BE2C (cell line): ENCODE data around the gene CDC45.
A peak's percentile ranks its signal among the peaks of the same experiment; 100 is the strongest.

Experiments used
- DNase-seq: peaks from one replicate; pipeline ENCODE4 v3.0.0-alpha.2; 2020
- H3K27me3 ChIP-seq: fragments of 250-450 bp; sonication (Bioruptor Pico); 2 replicates; pipeline ENCODE4 v1.5.1; 2020; ENCODE audit warnings: mild to moderate bottlenecking
- H3K36me3 ChIP-seq: fragments of 250-450 bp; sonication (Bioruptor Pico); 2 replicates; pipeline ENCODE4 v1.5.1; 2020; ENCODE audit warnings: mild to moderate bottlenecking
- H3K4me1 ChIP-seq: fragments of 250-450 bp; sonication (Bioruptor Pico); 2 replicates; pipeline ENCODE4 v1.5.1; 2020
- H3K4me3 ChIP-seq: 2 replicates; pipeline ENCODE4 v1.5.1; 2011; ENCODE audit warnings: low read depth, low read length
- H3K9me3 ChIP-seq: fragments of 250-450 bp; sonication (Bioruptor Pico); 2 replicates; pipeline ENCODE4 v1.5.1; 2020
- TF ChIP-seq, protein P1 (sequence below): IDR thresholded peaks from 2 replicates; pipeline ENCODE4 v1.5.1; 2012; ENCODE audit warnings: mild to moderate bottlenecking, low read depth, low read length

CDC45 gene

DNA sequence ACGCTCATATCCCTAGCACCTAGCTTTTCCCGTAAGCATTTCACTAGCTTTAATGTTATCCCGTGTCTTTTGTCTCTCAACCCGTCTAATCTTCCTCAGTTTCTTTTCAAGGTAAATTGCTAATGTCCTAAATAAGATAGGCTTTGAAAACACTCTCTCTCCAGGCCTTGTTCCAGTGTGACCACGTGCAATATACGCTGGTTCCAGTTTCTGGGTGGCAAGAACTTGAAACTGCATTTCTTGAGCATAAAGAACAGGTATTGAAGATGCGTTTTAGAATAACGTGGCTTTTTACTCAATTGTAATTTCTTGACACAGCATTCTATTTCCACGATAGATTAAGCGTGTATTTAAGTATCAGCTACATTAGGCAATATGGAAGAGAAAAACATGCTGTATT is 1.1 kb downstream of the CDC45 start:
- no peaks in the 10 kb centered on the region for H3K27me3 ChIP-seq
- no peaks in the 10 kb centered on the region for H3K4me1 ChIP-seq
- H3K36me3 ChIP-seq = peaks cover 34% of the 10 kb centered on the region
- no peaks in the 10 kb centered on the region for H3K9me3 ChIP-seq
- peak overlapping the region; percentile 82 for H3K4me3 ChIP-seq
- DNase-seq = no peak
- TF ChIP-seq, protein P1, sequence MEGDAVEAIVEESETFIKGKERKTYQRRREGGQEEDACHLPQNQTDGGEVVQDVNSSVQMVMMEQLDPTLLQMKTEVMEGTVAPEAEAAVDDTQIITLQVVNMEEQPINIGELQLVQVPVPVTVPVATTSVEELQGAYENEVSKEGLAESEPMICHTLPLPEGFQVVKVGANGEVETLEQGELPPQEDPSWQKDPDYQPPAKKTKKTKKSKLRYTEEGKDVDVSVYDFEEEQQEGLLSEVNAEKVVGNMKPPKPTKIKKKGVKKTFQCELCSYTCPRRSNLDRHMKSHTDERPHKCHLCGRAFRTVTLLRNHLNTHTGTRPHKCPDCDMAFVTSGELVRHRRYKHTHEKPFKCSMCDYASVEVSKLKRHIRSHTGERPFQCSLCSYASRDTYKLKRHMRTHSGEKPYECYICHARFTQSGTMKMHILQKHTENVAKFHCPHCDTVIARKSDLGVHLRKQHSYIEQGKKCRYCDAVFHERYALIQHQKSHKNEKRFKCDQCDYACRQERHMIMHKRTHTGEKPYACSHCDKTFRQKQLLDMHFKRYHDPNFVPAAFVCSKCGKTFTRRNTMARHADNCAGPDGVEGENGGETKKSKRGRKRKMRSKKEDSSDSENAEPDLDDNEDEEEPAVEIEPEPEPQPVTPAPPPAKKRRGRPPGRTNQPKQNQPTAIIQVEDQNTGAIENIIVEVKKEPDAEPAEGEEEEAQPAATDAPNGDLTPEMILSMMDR = no peak

DNA sequence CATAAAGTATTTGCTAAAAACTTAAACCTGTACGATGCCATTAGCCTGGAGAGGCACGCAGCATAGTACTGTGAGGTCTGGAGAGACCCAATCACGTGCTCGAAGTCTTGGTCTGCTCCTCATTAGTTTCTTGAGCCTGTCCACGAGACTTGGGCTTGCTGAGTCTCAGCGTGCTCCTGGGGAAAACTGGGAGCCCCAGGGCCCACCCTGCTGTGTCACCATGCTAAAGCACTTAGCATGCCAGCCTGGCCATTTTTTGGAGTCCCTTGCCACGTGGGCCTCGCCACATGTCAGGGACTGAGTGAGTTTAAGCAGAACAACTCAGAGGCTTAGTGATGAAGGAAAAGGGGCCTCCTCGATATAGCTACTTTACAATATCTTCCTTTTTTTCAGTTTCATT is 2.6 kb downstream of the CDC45 start:
- Histone ChIP-seq H3K9me3 (no peaks in the 10 kb centered on the region), H3K27me3 (no peaks in the 10 kb centered on the region), H3K4me1 (no peaks in the 10 kb centered on the region), H3K4me3 (no peak overlapping the region), H3K36me3 (peaks cover 43% of the 10 kb centered on the region)
- TF ChIP-seq, protein P1 = no peak
- no peak for DNase-seq

DNA sequence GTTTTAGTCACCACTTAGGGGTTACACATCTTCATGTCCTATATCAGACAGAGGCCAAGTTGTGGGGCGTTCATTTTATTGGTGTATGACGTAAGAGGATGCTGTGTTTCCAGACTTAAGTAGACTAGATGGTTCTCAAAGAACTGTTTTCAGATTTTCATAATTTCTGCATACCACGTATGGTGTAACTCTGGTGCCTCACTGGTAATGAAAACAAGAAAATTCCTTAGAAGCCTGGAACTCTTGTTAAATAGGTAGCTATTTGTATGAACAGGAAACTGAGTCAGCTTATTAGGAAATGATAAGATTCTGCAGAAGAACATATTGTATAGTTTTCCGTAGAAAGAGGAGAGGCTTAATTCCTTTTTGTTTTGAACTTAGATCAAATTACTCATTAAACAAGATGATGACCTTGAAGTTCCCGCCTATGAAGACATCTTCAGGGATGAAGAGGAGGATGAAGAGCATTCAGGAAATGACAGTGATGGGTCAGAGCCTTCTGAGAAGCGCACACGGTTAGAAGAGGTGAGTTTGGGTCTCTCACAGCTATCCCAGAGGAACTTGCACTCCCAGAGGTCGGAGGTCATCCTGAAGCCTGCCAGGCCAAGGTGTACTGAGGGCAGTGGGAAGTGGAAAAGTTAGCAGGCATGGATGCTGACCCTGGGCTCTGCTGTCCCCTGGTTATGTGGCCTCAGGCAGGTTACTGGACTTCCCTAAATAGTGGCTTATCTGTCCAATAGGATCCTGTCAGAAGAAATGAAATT is 3.9 kb downstream of the CDC45 start:
- H3K4me1 ChIP-seq = no peaks in the 10 kb centered on the region
- peaks cover 47% of the 10 kb centered on the region for H3K36me3 ChIP-seq
- TF ChIP-seq, protein P1 = no peak
- no peak overlapping the region for H3K4me3 ChIP-seq
- no peaks in the 10 kb centered on the region for H3K27me3 ChIP-seq
- no peak for DNase-seq
- H3K9me3 ChIP-seq = no peaks in the 10 kb centered on the region

DNA sequence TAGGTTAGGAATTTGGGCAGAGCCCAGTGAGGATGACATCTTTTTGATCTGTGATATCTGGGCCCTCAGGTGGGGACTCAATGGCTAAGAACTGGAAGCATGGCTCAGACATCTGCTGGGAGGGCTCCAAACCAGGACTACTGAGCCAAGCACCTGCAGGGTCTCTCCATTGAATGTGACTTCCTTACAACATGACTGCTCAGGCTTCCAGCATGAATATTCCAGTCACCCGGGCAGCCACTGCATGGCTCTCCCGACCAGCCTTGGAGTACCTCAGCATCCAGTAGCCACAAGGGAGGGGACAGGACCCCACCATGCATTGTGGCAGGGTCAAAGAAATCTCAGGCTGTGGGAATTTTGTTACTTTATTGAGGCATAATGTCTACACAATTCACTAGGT is 8.6 kb downstream of the CDC45 start:
- peaks cover 5% of the 10 kb centered on the region; the same call in 1 of the 2 replicates for H3K4me1 ChIP-seq
- TF ChIP-seq, protein P1 = no peak
- H3K4me3 ChIP-seq = no peak overlapping the region
- peaks cover 52% of the 10 kb centered on the region for H3K36me3 ChIP-seq
- H3K9me3 ChIP-seq = no peaks in the 10 kb centered on the region
- DNase-seq = no peak
- no peaks in the 10 kb centered on the region for H3K27me3 ChIP-seq

DNA sequence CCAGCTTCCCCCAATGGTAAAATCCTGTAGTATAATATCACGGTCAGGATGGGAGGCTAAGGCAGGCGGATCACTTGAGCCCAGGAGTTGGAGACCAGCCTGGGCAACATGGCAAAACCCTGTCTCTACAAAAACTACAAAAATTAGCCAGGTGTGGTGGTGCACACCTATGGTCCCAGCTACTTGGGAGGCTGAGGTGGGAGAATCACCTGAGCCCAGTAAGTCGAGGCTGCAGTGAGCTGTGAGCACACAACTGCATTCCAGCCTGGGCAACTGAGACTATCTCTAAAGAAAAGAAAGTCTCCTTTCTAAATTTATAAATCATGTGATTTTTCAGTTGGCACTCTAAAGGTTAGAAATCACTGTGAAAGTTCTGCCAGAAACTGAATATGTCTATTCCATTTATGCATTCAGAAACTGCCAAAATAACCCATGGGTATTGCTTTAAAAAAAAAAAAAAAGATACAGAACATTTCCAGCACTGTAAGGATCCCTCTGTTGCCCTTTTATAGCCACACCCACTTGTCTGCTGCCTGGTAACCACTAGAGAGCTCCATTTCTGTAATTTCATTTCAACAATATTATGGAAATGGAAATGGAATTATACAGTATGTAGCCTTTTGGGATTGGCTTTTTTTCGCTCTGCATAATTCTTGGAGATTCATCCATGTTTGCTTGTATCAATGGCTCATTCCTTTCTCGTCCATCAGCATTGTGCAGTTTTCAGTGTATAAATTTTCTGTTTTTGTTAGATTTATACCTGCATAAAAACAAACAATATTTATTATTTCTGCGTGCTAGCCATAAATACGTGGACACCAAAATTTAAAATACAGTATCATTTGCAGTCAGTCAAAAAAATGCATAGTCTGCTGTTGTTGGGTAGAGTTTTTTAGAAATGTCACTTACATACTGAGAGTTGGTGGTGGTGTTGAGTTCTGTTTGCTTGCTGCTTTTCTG is 9.4 kb downstream of the CDC45 start:
- Histone ChIP-seq H3K27me3 (no peaks in the 10 kb centered on the region), H3K4me1 (peaks cover 5% of the 10 kb centered on the region; the same call in 1 of the 2 replicates), H3K36me3 (peaks cover 54% of the 10 kb centered on the region), H3K9me3 (no peaks in the 10 kb centered on the region), H3K4me3 (no peak overlapping the region)
- DNase-seq = no peak
- TF ChIP-seq, protein P1 = no peak
